Astrocyte (in vitro differentiated cells and primary cell): ENCODE measurements around the gene PDE1A. TPM values are rescaled to one million over a fixed set of nuclear protein-coding genes. Genes with fewer than 3 reads are reported as not detected.

ENCODE experiments used
- DNase-seq: peaks from one replicate; pipeline ENCODE4 v3.0.0-alpha.2; 2010; ENCODE audit warnings: low read depth
- FAIRE-seq: peaks from 2 replicates; lab custom pipeline; 2011; peaks lifted over from hg19 to GRCh38; lab: Jason Lieb, UNC
- H2AFZ ChIP-seq: 2 replicates; pipeline ENCODE4 v1.6.0; 2012; ENCODE audit warnings: low read depth, low read length, inconsistent platforms
- H3K27ac ChIP-seq: 2 replicates; pipeline ENCODE4 v1.5.1; 2011; ENCODE audit warnings: low read depth, low read length, inconsistent platforms
- H3K27me3 ChIP-seq: 2 replicates; pipeline ENCODE4 v1.6.0; 2011; ENCODE audit warnings: low read length, inconsistent platforms; ENCODE audit not compliant: insufficient read depth
- H3K36me3 ChIP-seq: 2 replicates; pipeline ENCODE4 v1.5.1; 2011; ENCODE audit warnings: low read length, inconsistent platforms; ENCODE audit not compliant: insufficient read depth
- H3K4me1 ChIP-seq: 2 replicates; pipeline ENCODE4 v1.5.1; 2011; ENCODE audit warnings: low read length, inconsistent platforms; ENCODE audit not compliant: insufficient read depth
- H3K4me2 ChIP-seq: 2 replicates; pipeline ENCODE4 v1.6.0; 2012; ENCODE audit warnings: low read length, inconsistent platforms
- H3K4me3 ChIP-seq: 2 replicates; pipeline ENCODE4 v1.5.1; 2011; ENCODE audit warnings: low read depth, mild to moderate bottlenecking, low read length, inconsistent platforms; ENCODE audit not compliant: insufficient read depth
- H3K79me2 ChIP-seq: 2 replicates; pipeline ENCODE4 v1.6.0; 2012; ENCODE audit warnings: mild to moderate bottlenecking, low read length, inconsistent platforms; ENCODE audit not compliant: insufficient read depth
- H3K9ac ChIP-seq: 2 replicates; pipeline ENCODE4 v1.6.0; 2012; ENCODE audit warnings: mild to moderate bottlenecking, low read length, inconsistent platforms
- H3K9me3 ChIP-seq: 2 replicates; pipeline ENCODE4 v1.5.1; 2012; ENCODE audit warnings: low read depth, mild to moderate bottlenecking, low read length, inconsistent platforms; ENCODE audit not compliant: insufficient read depth
- H4K20me1 ChIP-seq: 2 replicates; pipeline ENCODE4 v1.6.0; 2012; ENCODE audit warnings: low read length, inconsistent platforms; ENCODE audit not compliant: insufficient read depth
- H3K27ac Mint-ChIP-seq: one replicate; pipeline ENCODE4 v1.8.0; 2021; ENCODE audit warnings: mild to moderate bottlenecking, mixed read lengths; ENCODE audit not compliant: unreplicated experiment
- H3K27me3 Mint-ChIP-seq: one replicate; pipeline ENCODE4 v1.8.0; 2021; ENCODE audit warnings: low read depth, mixed read lengths; ENCODE audit not compliant: unreplicated experiment
- H3K36me3 Mint-ChIP-seq: one replicate; pipeline ENCODE4 v1.8.0; 2021; ENCODE audit warnings: low read depth, mixed read lengths; ENCODE audit not compliant: unreplicated experiment
- H3K4me1 Mint-ChIP-seq: one replicate; pipeline ENCODE4 v1.8.0; 2021; ENCODE audit warnings: low read depth, mixed read lengths; ENCODE audit not compliant: unreplicated experiment
- H3K4me3 Mint-ChIP-seq: one replicate; pipeline ENCODE4 v1.8.0; 2021; ENCODE audit warnings: mild to moderate bottlenecking, moderate library complexity, mixed read lengths; ENCODE audit not compliant: unreplicated experiment
- H3K9me3 Mint-ChIP-seq: one replicate; pipeline ENCODE4 v1.8.0; 2021; ENCODE audit warnings: mild to moderate bottlenecking, mixed read lengths; ENCODE audit not compliant: unreplicated experiment
- CTCF ChIP-seq: IDR thresholded peaks from 2 replicates; pipeline ENCODE4 v1.5.1; 2011; ENCODE audit warnings: low read depth, mild to moderate bottlenecking, inconsistent platforms, low read length, moderate library complexity; ENCODE audit not compliant: insufficient read depth
- EZH2 ChIP-seq: IDR thresholded peaks from 2 replicates; pipeline ENCODE4 v1.6.1; 2012; ENCODE audit warnings: mild to moderate bottlenecking, low read length, inconsistent platforms; ENCODE audit not compliant: insufficient read depth
- total RNA-seq: library from RNA; stranded (reverse); gene quantifications from 2 replicates; pipeline ENCODE4 v1.2.1, GENCODE V29; 2021

PDE1A gene
- total RNA-seq, 1 donor from 2014 or later: 0.32 TPM

- H3K36me3 Mint-ChIP-seq: no peaks in the 10 kb centered on the region
- H3K4me1 Mint-ChIP-seq: no peaks in the 10 kb centered on the region
- H3K4me3 Mint-ChIP-seq: no peak overlapping the region
- H3K4me2 ChIP-seq: no peak overlapping the region
- FAIRE-seq (no peak), DNase-seq (no peak)
- no peaks in the 10 kb centered on the region for H3K79me2 ChIP-seq
- H3K27me3 Mint-ChIP-seq: no peaks in the 10 kb centered on the region
- H3K36me3 ChIP-seq: no peaks in the 10 kb centered on the region
- no peak overlapping the region for H2AFZ ChIP-seq
- no peaks in the 10 kb centered on the region for H3K9me3 ChIP-seq
- TF ChIP-seq CTCF: no peak
- TF ChIP-seq EZH2: no peak
- no peaks in the 10 kb centered on the region for H3K4me1 ChIP-seq
- H3K4me3 ChIP-seq: no peak overlapping the region
- no peaks in the 10 kb centered on the region for H4K20me1 ChIP-seq
- no peaks in the 10 kb centered on the region for H3K9me3 Mint-ChIP-seq
- H3K9ac ChIP-seq: no peak overlapping the region
- no peak overlapping the region for H3K27ac Mint-ChIP-seq
- H3K27me3 ChIP-seq: no peaks in the 10 kb centered on the region
- H3K27ac ChIP-seq: no peak overlapping the region
Measured at GRCh38 chr2:182197529-182197928, 229.3 kb downstream of the PDE1A start.

DNA sequence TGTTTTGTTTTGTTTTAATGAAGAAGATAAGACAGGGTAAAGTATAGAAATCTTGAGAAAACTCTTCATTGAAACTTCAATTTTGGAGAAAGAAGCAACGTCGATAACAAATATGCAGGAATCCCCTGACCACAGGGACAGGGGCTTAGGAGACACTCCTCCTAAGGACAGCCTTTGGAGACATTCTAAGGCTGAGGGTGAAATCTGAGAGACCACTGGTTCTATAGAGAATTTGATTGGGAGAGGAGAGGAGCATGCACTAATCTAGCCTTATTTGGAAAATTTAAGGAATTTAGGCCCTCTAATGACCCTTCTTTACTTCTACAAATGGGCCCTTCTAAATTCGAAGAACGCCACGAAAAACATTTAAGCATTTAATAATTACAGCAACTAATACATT, 233.5 kb downstream of the PDE1A start:
- Histone ChIP-seq H3K9ac (no peak overlapping the region), H3K4me2 (no peak overlapping the region), H3K27ac (no peak overlapping the region), H3K36me3 (no peaks in the 10 kb centered on the region), H2AFZ (no peak overlapping the region), H4K20me1 (no peaks in the 10 kb centered on the region), H3K4me3 (no peak overlapping the region), H3K79me2 (no peaks in the 10 kb centered on the region), H3K9me3 (no peaks in the 10 kb centered on the region), H3K4me1 (no peaks in the 10 kb centered on the region), H3K27me3 (no peaks in the 10 kb centered on the region)
- no peak for FAIRE-seq
- Mint-ChIP-seq H3K4me1 (no peaks in the 10 kb centered on the region), H3K4me3 (no peak overlapping the region), H3K27me3 (no peaks in the 10 kb centered on the region), H3K27ac (no peak overlapping the region), H3K36me3 (no peaks in the 10 kb centered on the region), H3K9me3 (no peaks in the 10 kb centered on the region)
- TF ChIP-seq EZH2 (no peak), CTCF (no peak)
- DNase-seq: no peak

GRCh38 chr2:182191061-182191460, 235.8 kb downstream of the PDE1A start:
- TF ChIP-seq CTCF (no peak), EZH2 (no peak)
- no peaks in the 10 kb centered on the region for H3K4me1 Mint-ChIP-seq
- H3K27ac Mint-ChIP-seq: no peak overlapping the region
- Histone ChIP-seq H3K4me3 (no peak overlapping the region), H3K27me3 (no peaks in the 10 kb centered on the region), H3K4me1 (no peaks in the 10 kb centered on the region), H4K20me1 (no peaks in the 10 kb centered on the region), H3K4me2 (no peak overlapping the region), H2AFZ (no peak overlapping the region), H3K9me3 (no peaks in the 10 kb centered on the region), H3K79me2 (no peaks in the 10 kb centered on the region), H3K27ac (no peak overlapping the region), H3K36me3 (no peaks in the 10 kb centered on the region), H3K9ac (no peak overlapping the region)
- FAIRE-seq (no peak), DNase-seq (no peak)
- no peak overlapping the region for H3K4me3 Mint-ChIP-seq
- no peaks in the 10 kb centered on the region for H3K36me3 Mint-ChIP-seq
- H3K27me3 Mint-ChIP-seq: no peaks in the 10 kb centered on the region
- H3K9me3 Mint-ChIP-seq: no peaks in the 10 kb centered on the region
